HEK293T (cell line): ENCODE results near the gene BRCA2.
"Not testable (repeated sequence)": the region's sequence is repeated elsewhere in the genome, so short reads cannot be mapped to it uniquely, and the experiment has no call there.

ENCODE experiments used
- CTCF ChIA-PET: fragments of 350-600 bp; formaldehyde crosslinking; extraction: SDS; loops from one replicate; lab custom pipeline; 2021; ENCODE audit warnings: antibody characterized with exemption, inconsistent platforms; lab: Yijun Ruan, JAX
- POLR2A ChIA-PET: fragments of 350-600 bp; formaldehyde crosslinking; extraction: SDS; loops from one replicate; lab custom pipeline; 2020; ENCODE audit warnings: antibody characterized with exemption, inconsistent platforms; lab: Yijun Ruan, JAX
- DNase-seq: peaks from one replicate; pipeline ENCODE4 v3.0.0; 2012; ENCODE audit warnings: mixed read lengths; ENCODE audit errors: extremely low spot score
- ARNT ChIP-seq: fragments of 450-650 bp; IDR thresholded peaks from 2 replicates; pipeline ENCODE4 v1.6.1; 2017; ENCODE audit warnings: mild to moderate bottlenecking
- BHLHE40 ChIP-seq: fragments of 450-650 bp; IDR thresholded peaks from 2 replicates; pipeline ENCODE4 v1.6.1; 2016; ENCODE audit warnings: mild to moderate bottlenecking, moderate library complexity, borderline replicate concordance
- CTBP1 ChIP-seq: fragments of 450-650 bp; IDR thresholded peaks from 2 replicates; pipeline ENCODE4 v1.6.1; 2016; ENCODE audit warnings: borderline replicate concordance
- ELF4 ChIP-seq: fragments of 450-650 bp; IDR thresholded peaks from 2 replicates; pipeline ENCODE4 v1.6.1; 2017; ENCODE audit warnings: antibody characterized with exemption
- FOXA1 ChIP-seq: fragments of 450-650 bp; IDR thresholded peaks from 2 replicates; pipeline ENCODE4 v1.6.1; 2016; ENCODE audit warnings: mild to moderate bottlenecking
- FOXK2 ChIP-seq: fragments of 450-650 bp; IDR thresholded peaks from 2 replicates; pipeline ENCODE4 v1.6.1; 2016; ENCODE audit warnings: mild to moderate bottlenecking
- FOXM1 ChIP-seq: fragments of 450-650 bp; IDR thresholded peaks from 2 replicates; pipeline ENCODE4 v1.6.1; 2017; ENCODE audit warnings: mild to moderate bottlenecking, borderline replicate concordance
- HDGF ChIP-seq: fragments of 450-650 bp; IDR thresholded peaks from 2 replicates; pipeline ENCODE4 v1.6.1; 2017; ENCODE audit warnings: antibody characterized with exemption, borderline replicate concordance
- L3MBTL2 ChIP-seq: fragments of 450-650 bp; conservative IDR thresholded peaks from 2 replicates; pipeline ENCODE4 v1.6.1; 2016; ENCODE audit warnings: mild to moderate bottlenecking
- LEF1 ChIP-seq: fragments of 450-650 bp; IDR thresholded peaks from 2 replicates; pipeline ENCODE4 v1.6.1; 2017; ENCODE audit warnings: mild to moderate bottlenecking, borderline replicate concordance
- NFRKB ChIP-seq: fragments of 450-650 bp; IDR thresholded peaks from 2 replicates; pipeline ENCODE4 v1.6.1; 2016; ENCODE audit warnings: mild to moderate bottlenecking, moderate library complexity
- SP1 ChIP-seq: fragments of 450-650 bp; IDR thresholded peaks from 2 replicates; pipeline ENCODE4 v1.6.1; 2017
- SUZ12 ChIP-seq: fragments of 450-650 bp; IDR thresholded peaks from 2 replicates; pipeline ENCODE4 v1.6.1; 2016; ENCODE audit warnings: mild to moderate bottlenecking
- TARDBP ChIP-seq: fragments of 450-650 bp; IDR thresholded peaks from 2 replicates; pipeline ENCODE4 v1.6.1; 2016
- ZNF384 ChIP-seq: fragments of 450-650 bp; IDR thresholded peaks from 2 replicates; pipeline ENCODE4 v1.6.1; 2016
- TF ChIP-seq, protein P1 (sequence below): fragments of 450-650 bp; IDR thresholded peaks from 2 replicates; pipeline ENCODE4 v1.6.1; 2016

Gene BRCA2

DNA sequence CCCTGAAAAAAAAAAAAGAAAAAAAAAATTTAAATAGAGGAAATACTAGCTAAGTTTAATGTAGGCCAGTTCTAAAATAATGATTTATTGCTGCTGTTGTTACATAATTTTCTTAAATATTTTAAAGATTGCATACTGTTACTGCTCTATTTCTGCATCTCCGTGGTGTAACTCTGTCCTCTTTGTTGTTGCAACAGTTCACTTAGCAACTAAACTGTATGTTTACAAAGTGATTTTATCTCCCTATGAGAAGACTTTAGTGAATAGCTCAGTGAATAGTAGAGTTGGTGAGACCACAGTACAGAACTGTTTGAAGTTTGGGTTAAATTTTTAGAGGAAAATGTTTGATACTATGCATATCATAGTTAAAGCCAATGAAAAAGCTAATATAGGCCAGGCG, 19.4 kb downstream of the BRCA2 start:
- no peak for DNase-seq
- TF ChIP-seq BHLHE40 (no peak), HDGF (no peak), CTBP1 (no peak), ELF4 (no peak), ARNT (no peak), SUZ12 (no peak), FOXM1 (no peak), L3MBTL2 (no peak), SP1 (no peak), NFRKB (no peak), TARDBP (no peak), ZNF384 (no peak), FOXK2 (no peak), LEF1 (no peak), FOXA1 (no peak)
- TF ChIP-seq, protein P1, sequence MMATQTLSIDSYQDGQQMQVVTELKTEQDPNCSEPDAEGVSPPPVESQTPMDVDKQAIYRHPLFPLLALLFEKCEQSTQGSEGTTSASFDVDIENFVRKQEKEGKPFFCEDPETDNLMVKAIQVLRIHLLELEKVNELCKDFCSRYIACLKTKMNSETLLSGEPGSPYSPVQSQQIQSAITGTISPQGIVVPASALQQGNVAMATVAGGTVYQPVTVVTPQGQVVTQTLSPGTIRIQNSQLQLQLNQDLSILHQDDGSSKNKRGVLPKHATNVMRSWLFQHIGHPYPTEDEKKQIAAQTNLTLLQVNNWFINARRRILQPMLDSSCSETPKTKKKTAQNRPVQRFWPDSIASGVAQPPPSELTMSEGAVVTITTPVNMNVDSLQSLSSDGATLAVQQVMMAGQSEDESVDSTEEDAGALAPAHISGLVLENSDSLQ = no peak
- CTCF ChIA-PET = interaction anchor here (0.6 kb wide), 1 partner anchor 23 kb away, joined by 3 read pairs; no protein-coding TSS in a partner anchor
- POLR2A ChIA-PET = interaction anchor here (3.2 kb wide), 1 partner anchor 19 kb away, joined by 10 read pairs; the partner anchor contains the start of genes BRCA2 and ZAR1L

GRCh38 chr13:32340914-32341313, 25.6 kb downstream of the BRCA2 start:
- POLR2A ChIA-PET = no interaction called here
- CTCF ChIA-PET = no interaction called here
- TF ChIP-seq TARDBP = no peak
- TF ChIP-seq SP1 = no peak
- TF ChIP-seq HDGF = no peak
- no peak for TF ChIP-seq CTBP1
- no peak for TF ChIP-seq BHLHE40
- TF ChIP-seq L3MBTL2 = no peak
- no peak for TF ChIP-seq ZNF384
- no peak for TF ChIP-seq ARNT
- TF ChIP-seq SUZ12 = no peak
- no peak for TF ChIP-seq ELF4
- no peak for TF ChIP-seq NFRKB
- TF ChIP-seq FOXK2 = no peak
- TF ChIP-seq, protein P1 = no peak
- no peak for TF ChIP-seq FOXM1
- TF ChIP-seq FOXA1 = no peak
- no peak for DNase-seq

- no peak for DNase-seq
- TF ChIP-seq ZNF384 (no peak), BHLHE40 (no peak), FOXK2 (no peak), SUZ12 (no peak), FOXM1 (no peak), HDGF (no peak), FOXA1 (no peak), ELF4 (no peak), SP1 (no peak), TARDBP (no peak), CTBP1 (no peak), LEF1 (no peak), ARNT (no peak), L3MBTL2 (no peak), NFRKB (no peak)
- TF ChIP-seq, protein P1 = no peak
- ChIA-PET POLR2A (no interaction called here), CTCF (no interaction called here)
These were observed 32.3 kb downstream of the BRCA2 start for GRCh38 chr13:32347651-32348050.

DNA sequence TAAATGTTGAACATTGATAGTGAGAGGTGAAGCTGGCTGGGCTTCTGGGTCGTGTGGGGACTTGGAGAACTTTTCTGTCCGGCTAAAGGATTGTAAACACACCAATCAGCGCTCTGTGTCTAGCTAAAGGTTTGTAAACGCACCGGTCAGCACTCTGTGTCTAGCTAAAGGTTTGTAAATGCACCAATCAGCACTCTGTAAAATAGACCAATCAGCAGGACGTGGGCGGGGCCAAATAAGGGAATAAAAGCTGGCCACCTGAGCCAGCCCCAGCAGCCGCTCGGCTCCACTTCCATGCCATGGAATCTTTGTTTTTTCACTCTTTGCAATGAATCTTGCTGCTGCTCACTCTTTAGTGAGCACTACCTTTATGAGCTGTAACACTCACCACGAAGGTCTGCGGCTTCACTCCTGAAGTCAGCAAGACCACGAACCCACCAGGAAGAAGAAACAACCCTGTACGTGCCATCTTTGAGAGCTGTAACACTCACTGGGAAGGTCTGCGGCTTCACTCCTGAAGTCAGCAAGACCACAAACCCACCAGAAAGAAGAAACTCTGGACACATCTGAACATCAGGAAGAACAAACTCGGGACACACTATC, 35.6 kb downstream of the BRCA2 start:
- POLR2A ChIA-PET, DNase-seq, CTCF ChIA-PET: not testable (repeated sequence)

GRCh38 chr13:32354040-32354439, 38.7 kb downstream of the BRCA2 start:
- ChIA-PET POLR2A (no interaction called here), CTCF (no interaction called here)
- TF ChIP-seq ELF4 (no peak), HDGF (no peak), ZNF384 (no peak), TARDBP (no peak), SUZ12 (no peak), NFRKB (no peak), FOXM1 (no peak), SP1 (no peak), FOXA1 (no peak)
- DNase-seq = no peak

DNA sequence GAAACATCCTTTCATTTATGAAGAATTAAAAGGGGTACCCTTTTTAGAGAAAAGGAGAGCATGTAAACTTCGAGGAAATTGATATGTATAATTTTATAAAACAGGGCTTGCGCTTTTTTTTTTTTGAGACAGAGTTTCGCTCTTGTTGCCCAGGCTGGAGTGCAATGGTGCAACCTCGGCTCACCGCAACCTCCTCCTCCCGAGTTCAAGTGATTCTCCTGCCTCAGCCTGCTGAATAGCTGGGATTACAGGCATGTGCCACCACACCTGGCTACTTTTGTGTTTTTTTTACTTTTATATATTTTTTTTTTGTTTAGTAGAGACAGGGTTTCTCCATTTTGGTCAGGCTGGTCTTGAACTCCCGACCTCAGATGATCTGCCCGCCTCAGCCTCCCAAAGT, 40.6 kb downstream of the BRCA2 start:
- POLR2A ChIA-PET, DNase-seq, CTCF ChIA-PET: not testable (repeated sequence)

- no peak for DNase-seq
- CTCF ChIA-PET = no interaction called here
- no peak for TF ChIP-seq ZNF384
- no peak for TF ChIP-seq FOXK2
- TF ChIP-seq, protein P1 = no peak
- no peak for TF ChIP-seq LEF1
- TF ChIP-seq ARNT = no peak
- TF ChIP-seq SUZ12 = no peak
- TF ChIP-seq FOXA1 = no peak
- no peak for TF ChIP-seq ELF4
- TF ChIP-seq CTBP1 = no peak
- no peak for TF ChIP-seq BHLHE40
- no peak for TF ChIP-seq HDGF
- TF ChIP-seq FOXM1 = no peak
- no peak for TF ChIP-seq TARDBP
- TF ChIP-seq SP1 = no peak
- no peak for TF ChIP-seq NFRKB
- POLR2A ChIA-PET = no interaction called here
These were observed 47.3 kb downstream of the BRCA2 start for GRCh38 chr13:32362574-32362973.
